Breast epithelium (tissue), 3 donors: ENCODE data around the gene IFNA14.
"Not testable (repeated sequence)": the region's sequence is repeated elsewhere in the genome, so short reads cannot be mapped to it uniquely, and the experiment has no call there.

Experiments used
- CTCF ChIP-seq, 3 donors: fragments of 450-650 bp; IDR thresholded peaks; one replicate each; pipeline ENCODE4 v1.5.1; 2016 to 2017; ENCODE audit warnings: antibody characterized with exemption in 3 of 3, mild to moderate bottlenecking in 3 of 3, moderate library complexity in 3 of 3
- POLR2A ChIP-seq: fragments of 450-650 bp; IDR thresholded peaks from one replicate; pipeline ENCODE4 v1.6.1; 2016; ENCODE audit warnings: antibody characterized with exemption, mild to moderate bottlenecking, moderate library complexity

- TF ChIP-seq CTCF (IDR thresholded peaks at IDR 0.05); POLR2A: not testable (repeated sequence)
Observed at GRCh38 chr9:21213411-21214326, 26.1 kb downstream of the IFNA14 start.
